HL-60 (cell line): ENCODE data around the gene IMPA2.
"Not testable (repeated sequence)": the region's sequence is repeated elsewhere in the genome, so short reads cannot be mapped to it uniquely, and the experiment has no call there.

Source experiments
- DNase-seq, 2 experiments: peaks; one replicate each; pipeline ENCODE4 v3.0.0-alpha.2; 2010 to 2020; ENCODE audit warnings: low read depth in 1 of 2, low spot score in 1 of 2
- H3K27ac ChIP-seq: fragments of 250-450 bp; sonication (Bioruptor Pico); replicated peaks from 2 replicates; pipeline ENCODE4 v1.5.1; 2020; ENCODE audit warnings: mild to moderate bottlenecking, moderate library complexity
- H3K27me3 ChIP-seq: fragments of 250-450 bp; sonication (Bioruptor Pico); 2 replicates; pipeline ENCODE4 v1.5.1; 2021; ENCODE audit warnings: mild to moderate bottlenecking, moderate library complexity; ENCODE audit not compliant: insufficient read depth, poor library complexity, severe bottlenecking
- H3K4me3 ChIP-seq: replicated peaks from 2 replicates; pipeline ENCODE4 v1.5.1; 2011; ENCODE audit warnings: mild to moderate bottlenecking, control low read depth, low read length; ENCODE audit not compliant: insufficient read depth
- CTCF ChIP-seq: IDR thresholded peaks from one replicate; pipeline ENCODE4 v1.5.1; 2011; ENCODE audit warnings: low read length, control low read depth, inconsistent platforms; ENCODE audit not compliant: insufficient read depth
- GABPA ChIP-seq: IDR thresholded peaks from 2 replicates; pipeline ENCODE4 v1.6.1; 2012; ENCODE audit warnings: low read depth
- POLR2AphosphoS5 ChIP-seq: IDR thresholded peaks from 2 replicates; pipeline ENCODE4 v1.6.1; 2012; ENCODE audit warnings: low read depth
- REST ChIP-seq: IDR thresholded peaks from 2 replicates; pipeline ENCODE4 v1.6.1; 2012; ENCODE audit warnings: low read depth; ENCODE audit not compliant: insufficient replicate concordance
- SPI1 ChIP-seq: IDR thresholded peaks from 2 replicates; pipeline ENCODE4 v1.6.1; 2012; ENCODE audit warnings: low read depth, mild to moderate bottlenecking, borderline replicate concordance

Gene IMPA2

GRCh38 chr18:12074736-12075135, 93.4 kb downstream of the IMPA2 start:
- no peak for DNase-seq
- Histone ChIP-seq H3K27ac (no peak overlapping the region), H3K4me3 (no peak overlapping the region), H3K27me3 (peaks cover 34% of the 10 kb centered on the region)
- TF ChIP-seq POLR2AphosphoS5 (no peak), GABPA (no peak), SPI1 (no peak), CTCF (no peak), REST (no peak)

GRCh38 chr18:12076424-12077140, 95.3 kb downstream of the IMPA2 start:
- Histone ChIP-seq H3K4me3 (peak overlapping the region; percentile 18; the same call in 1 of the 2 replicates), H3K27ac (no peak overlapping the region), H3K27me3 (peaks cover 36% of the 10 kb centered on the region)
- TF ChIP-seq GABPA (no peak), SPI1 (no peak), POLR2AphosphoS5 (no peak), REST (no peak)
- DNase-seq: no peak

GRCh38 chr18:12077994-12078393, 96.7 kb downstream of the IMPA2 start:
- H3K27me3 ChIP-seq: peaks cover 33% of the 10 kb centered on the region
- H3K27ac ChIP-seq, DNase-seq, H3K4me3 ChIP-seq: not testable (repeated sequence)

GRCh38 chr18:12079491-12080237, 98.4 kb downstream of the IMPA2 start:
- Histone ChIP-seq H3K27ac (no peak overlapping the region), H3K4me3 (no peak overlapping the region), H3K27me3 (peaks cover 33% of the 10 kb centered on the region)
- no peak for TF ChIP-seq REST
- TF ChIP-seq POLR2AphosphoS5: no peak
- no peak for TF ChIP-seq SPI1
- TF ChIP-seq CTCF: no peak
- TF ChIP-seq GABPA: no peak
- no peak for DNase-seq
